ENCODE results near the gene ADGRV1.

DNA sequence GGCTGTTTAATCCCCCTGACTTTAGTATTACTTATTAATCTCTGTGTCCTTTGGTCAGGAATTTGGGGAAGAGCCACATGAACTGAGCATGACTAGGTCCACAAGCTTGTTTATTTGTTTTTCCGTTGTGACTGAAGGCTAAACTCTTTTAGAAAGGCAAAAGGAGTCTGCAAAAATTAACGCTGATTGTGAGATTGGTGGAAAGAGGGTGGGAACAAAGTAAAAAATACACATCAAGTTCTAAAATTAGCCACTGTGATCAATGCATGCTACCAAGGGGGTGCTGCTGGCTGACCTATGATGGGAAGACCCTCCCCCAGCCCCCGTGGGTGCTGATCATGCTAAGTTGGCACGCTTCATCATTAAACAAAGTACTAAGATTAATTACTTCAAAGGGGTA, 356.8 kb downstream of the ADGRV1 start:
- TF ChIP-seq GATA3 (IDR thresholded peaks at IDR 0.05; ENCODE audit: low read depth, low read length), result no peak
- no peak for TF ChIP-seq GATA2 (IDR thresholded peaks at IDR 0.05; ENCODE audit: low read depth, low read length)
